GM12872 (cell line): ENCODE measurements around the gene MYOT.

ENCODE experiments used
- CTCF ChIP-seq: IDR thresholded peaks from 3 replicates; pipeline ENCODE4 v1.5.1; 2011; ENCODE audit warnings: low read depth, mild to moderate bottlenecking, low read length, moderate library complexity; ENCODE audit not compliant: insufficient read depth

MYOT gene

DNA sequence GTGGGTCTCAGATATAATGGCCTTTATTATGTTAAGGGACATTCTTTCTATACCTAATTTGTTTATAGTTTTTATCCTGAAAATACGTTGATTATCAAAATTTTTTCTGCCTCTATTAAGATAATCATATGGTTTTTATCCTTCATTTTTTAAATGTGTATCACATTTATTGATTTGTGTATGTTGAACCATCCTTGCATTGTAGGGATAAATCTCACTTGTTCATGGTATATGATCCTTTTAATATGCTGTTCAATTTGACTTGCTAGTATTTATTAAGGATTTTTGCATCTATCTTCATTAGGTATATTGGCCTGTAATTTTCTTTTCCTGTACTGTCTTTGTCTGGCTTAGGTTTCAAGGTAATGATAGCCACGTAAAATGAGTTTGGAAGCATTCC, 47.1 kb downstream of the MYOT start:
- no peak for TF ChIP-seq CTCF

GRCh38 chr5:137916923-137917322, 49.3 kb downstream of the MYOT start:
- no peak for TF ChIP-seq CTCF

DNA sequence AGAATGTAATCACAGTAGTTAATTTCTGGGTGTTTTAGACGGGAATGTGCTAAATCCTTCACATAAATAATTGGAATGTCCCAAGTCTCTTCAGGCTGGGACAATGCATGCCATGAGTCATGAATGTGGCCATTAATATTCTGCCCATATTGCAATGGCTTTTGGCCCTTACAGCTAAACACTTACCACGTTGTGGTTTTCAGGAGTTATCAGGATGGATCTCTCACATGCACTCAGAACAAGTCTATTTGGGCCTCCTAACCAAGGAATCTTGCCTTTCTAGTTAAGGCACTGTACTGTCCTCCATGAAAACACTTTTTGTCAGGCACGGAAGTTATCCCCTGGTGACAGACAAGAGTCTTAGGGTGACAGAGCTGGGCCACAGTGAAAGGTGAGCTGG, 54.3 kb downstream of the MYOT start:
- no peak for TF ChIP-seq CTCF

DNA sequence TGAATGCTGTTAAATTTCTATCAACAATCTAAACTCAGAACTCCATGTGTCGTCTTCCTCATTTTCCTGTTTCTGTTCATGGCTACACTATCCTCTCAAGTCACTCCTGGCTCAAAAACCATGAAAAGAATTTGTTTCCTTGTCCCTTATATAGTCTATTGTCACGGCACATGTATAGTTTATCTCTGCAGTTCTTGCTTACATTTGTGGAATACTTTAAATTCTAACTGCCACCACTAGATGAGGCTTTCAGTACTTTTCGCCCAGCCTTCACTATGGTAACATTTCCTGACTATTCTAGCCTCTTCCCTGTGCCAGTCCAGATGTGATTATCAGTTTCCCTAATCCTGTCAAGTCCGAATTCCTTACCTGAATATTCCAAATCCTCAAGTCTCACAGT, 56.2 kb downstream of the MYOT start:
- TF ChIP-seq CTCF = no peak

DNA sequence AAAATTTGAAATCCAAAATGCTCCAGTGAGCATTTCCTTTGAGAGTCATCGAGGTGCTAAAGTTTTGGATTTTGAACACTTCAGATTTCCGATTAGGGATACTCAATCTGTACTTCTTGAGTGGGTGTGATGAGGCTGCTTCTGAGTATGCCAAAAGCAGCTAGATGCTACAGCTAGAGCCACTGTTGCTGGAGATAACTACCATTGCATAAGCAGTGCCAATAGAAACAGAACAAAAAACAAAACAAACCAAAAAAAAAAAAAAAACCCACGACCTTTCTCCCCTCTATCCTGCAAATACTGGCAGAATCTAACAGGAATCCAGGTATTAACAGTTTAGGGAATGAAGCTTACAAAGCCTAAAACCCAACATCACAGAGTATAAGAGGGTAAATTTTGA, 65.1 kb downstream of the MYOT start:
- TF ChIP-seq CTCF = no peak

DNA sequence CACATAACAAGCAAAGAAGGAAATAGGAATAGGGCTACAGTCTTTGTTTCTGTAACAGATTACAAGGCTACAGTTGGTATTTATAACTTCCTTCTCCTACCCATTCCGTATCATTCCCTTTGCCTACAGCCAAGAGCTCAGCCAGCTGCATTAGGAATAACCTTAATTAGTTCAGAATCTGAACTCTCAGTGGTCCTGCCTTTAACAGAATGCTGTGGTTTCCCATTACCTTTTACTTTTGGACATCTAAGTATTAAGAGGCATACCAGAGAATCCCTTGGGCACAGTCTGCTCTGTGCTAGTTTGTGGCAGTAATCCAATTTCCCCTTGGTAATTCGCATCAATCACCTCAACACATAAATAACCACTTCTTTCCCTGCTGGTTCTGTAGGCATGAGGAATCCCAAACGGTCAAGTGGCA, 65.8 kb downstream of the MYOT start:
- TF ChIP-seq CTCF = no peak

- no peak for TF ChIP-seq CTCF
Measured at GRCh38 chr5:137935190-137935589, 67.5 kb downstream of the MYOT start.

GRCh38 chr5:137935694-137936093, 68.0 kb downstream of the MYOT start:
- no peak for TF ChIP-seq CTCF
